SU-DHL-6 (cell line): Measurements from ENCODE around the gene DNAJC15.

Experiments used
- H2AFZ ChIP-seq: fragments of 200-600 bp; sonication (generic); 2 replicates; pipeline ENCODE4 v1.6.1; 2014; ENCODE audit warnings: low read depth, mild to moderate bottlenecking, moderate library complexity, mixed read lengths, antibody characterized with exemption, low read length; ENCODE audit not compliant: severe bottlenecking
- H3F3A ChIP-seq: fragments of 200-600 bp; shearing (Covaris generic); 2 replicates; pipeline ENCODE4 v1.6.0; 2016; ENCODE audit warnings: antibody characterized with exemption, mild to moderate bottlenecking; ENCODE audit not compliant: insufficient read depth
- H3K27ac ChIP-seq: fragments of 200-600 bp; sonication (generic); 2 replicates; pipeline ENCODE4 v1.5.1; 2016; ENCODE audit warnings: low read depth, mild to moderate bottlenecking, low read length, moderate library complexity, mixed read lengths
- H3K27me3 ChIP-seq: fragments of 200-600 bp; sonication (generic), shearing (Covaris generic); 2 replicates; pipeline ENCODE4 v1.6.0; 2014; ENCODE audit warnings: mild to moderate bottlenecking, low read length
- H3K36me3 ChIP-seq: fragments of 200-600 bp; sonication (generic); 2 replicates; pipeline ENCODE4 v1.6.1; 2014; ENCODE audit warnings: mild to moderate bottlenecking, low read length, mixed read lengths
- H3K4me2 ChIP-seq: fragments of 300-600, 200-600 bp; shearing (Covaris generic), sonication (generic); 2 replicates; pipeline ENCODE4 v1.6.0; 2014; ENCODE audit warnings: low read length, low read depth, mild to moderate bottlenecking; ENCODE audit not compliant: poor library complexity, severe bottlenecking
- H3K4me3 ChIP-seq: fragments of 200-600 bp; sonication (generic); 2 replicates; pipeline ENCODE4 v1.5.1; 2014; ENCODE audit warnings: antibody characterized with exemption, low read length, mild to moderate bottlenecking, mixed read lengths; ENCODE audit not compliant: insufficient read depth, poor library complexity, severe bottlenecking
- H3K79me2 ChIP-seq: fragments of 200-600 bp; sonication (generic); 2 replicates; pipeline ENCODE4 v1.6.1; 2014; ENCODE audit warnings: mild to moderate bottlenecking, low read length, moderate library complexity; ENCODE audit not compliant: insufficient read depth
- H3K9ac ChIP-seq: fragments of 200-600 bp; sonication (generic); 2 replicates; pipeline ENCODE4 v1.7.0; 2014; ENCODE audit warnings: mild to moderate bottlenecking, low read length
- H3K9me2 ChIP-seq: fragments of 200-600 bp; sonication (generic); replicated peaks from 2 replicates; pipeline ENCODE4 v1.6.1; 2014; ENCODE audit warnings: low read length; ENCODE audit not compliant: insufficient read depth
- H3K9me3 ChIP-seq: fragments of 200-600 bp; sonication (generic); 2 replicates; pipeline ENCODE4 v1.6.1; 2014; ENCODE audit warnings: low read length, mixed read lengths; ENCODE audit not compliant: insufficient read depth
- H4K20me1 ChIP-seq: fragments of 200-600 bp; sonication (generic); 2 replicates; pipeline ENCODE4 v1.6.1; 2014; ENCODE audit warnings: low read depth, mild to moderate bottlenecking, antibody characterized with exemption, low read length, moderate library complexity, mixed read lengths
- CTCF ChIP-seq: fragments of 200-600 bp; sonication (generic); IDR thresholded peaks from one replicate; pipeline ENCODE4 v1.5.1; 2017; ENCODE audit warnings: antibody characterized with exemption, mild to moderate bottlenecking, low read length, moderate library complexity; ENCODE audit not compliant: insufficient read depth, poor library complexity, severe bottlenecking
- EZH2phosphoT487 ChIP-seq: fragments of 200-600 bp; sonication (generic), shearing (Covaris generic); conservative IDR thresholded peaks from 2 replicates; pipeline ENCODE4 v1.6.1; 2018; ENCODE audit warnings: mild to moderate bottlenecking, antibody characterized with exemption, low read length, moderate library complexity, mixed read lengths

Gene DNAJC15

GRCh38 chr13:43115141-43115540 is 91.8 kb downstream of the DNAJC15 start:
- H3K36me3 ChIP-seq = no peaks in the 10 kb centered on the region
- H4K20me1 ChIP-seq = no peaks in the 10 kb centered on the region
- no peaks in the 10 kb centered on the region for H3K27me3 ChIP-seq
- H3K9ac ChIP-seq = no peak overlapping the region
- TF ChIP-seq EZH2phosphoT487 (no peak), CTCF (no peak)
- H3K9me3 ChIP-seq = no peaks in the 10 kb centered on the region
- H2AFZ ChIP-seq = no peak overlapping the region
- no peaks in the 10 kb centered on the region for H3K9me2 ChIP-seq
- no peaks in the 10 kb centered on the region for H3F3A ChIP-seq
- H3K79me2 ChIP-seq = no peaks in the 10 kb centered on the region
- H3K27ac ChIP-seq = no peak overlapping the region
- H3K4me3 ChIP-seq = no peak overlapping the region
- no peak overlapping the region for H3K4me2 ChIP-seq

- no peak overlapping the region for H3K27ac ChIP-seq
- no peak overlapping the region for H3K9ac ChIP-seq
- no peaks in the 10 kb centered on the region for H3K79me2 ChIP-seq
- no peak overlapping the region for H2AFZ ChIP-seq
- no peaks in the 10 kb centered on the region for H3K36me3 ChIP-seq
- no peaks in the 10 kb centered on the region for H3F3A ChIP-seq
- H3K27me3 ChIP-seq = no peaks in the 10 kb centered on the region
- H3K9me3 ChIP-seq = no peaks in the 10 kb centered on the region
- no peak for TF ChIP-seq CTCF
- TF ChIP-seq EZH2phosphoT487 = no peak
- H3K4me3 ChIP-seq = no peak overlapping the region
- no peak overlapping the region for H3K4me2 ChIP-seq
- H4K20me1 ChIP-seq = no peaks in the 10 kb centered on the region
- no peaks in the 10 kb centered on the region for H3K9me2 ChIP-seq
Observed at GRCh38 chr13:43116242-43116641, 92.9 kb downstream of the DNAJC15 start.

GRCh38 chr13:43118521-43118920 is 95.1 kb downstream of the DNAJC15 start:
- H3K27me3 ChIP-seq = no peaks in the 10 kb centered on the region
- H3F3A ChIP-seq = no peaks in the 10 kb centered on the region
- no peak overlapping the region for H3K9ac ChIP-seq
- H3K27ac ChIP-seq = no peak overlapping the region
- no peaks in the 10 kb centered on the region for H3K9me3 ChIP-seq
- H3K9me2 ChIP-seq = no peaks in the 10 kb centered on the region
- H3K36me3 ChIP-seq = no peaks in the 10 kb centered on the region
- H3K79me2 ChIP-seq = no peaks in the 10 kb centered on the region
- no peaks in the 10 kb centered on the region for H4K20me1 ChIP-seq
- TF ChIP-seq EZH2phosphoT487 = no peak
- no peak for TF ChIP-seq CTCF
- H3K4me3 ChIP-seq = no peak overlapping the region
- H3K4me2 ChIP-seq = no peak overlapping the region
- no peak overlapping the region for H2AFZ ChIP-seq

- H3K9me3 ChIP-seq = no peaks in the 10 kb centered on the region
- H3K4me2 ChIP-seq = no peak overlapping the region
- H3K36me3 ChIP-seq = no peaks in the 10 kb centered on the region
- H3K79me2 ChIP-seq = no peaks in the 10 kb centered on the region
- H4K20me1 ChIP-seq = no peaks in the 10 kb centered on the region
- H3K9me2 ChIP-seq = no peaks in the 10 kb centered on the region
- no peak overlapping the region for H3K4me3 ChIP-seq
- TF ChIP-seq EZH2phosphoT487 (no peak), CTCF (no peak)
- H3K9ac ChIP-seq = no peak overlapping the region
- H3F3A ChIP-seq = no peaks in the 10 kb centered on the region
- no peak overlapping the region for H2AFZ ChIP-seq
- no peaks in the 10 kb centered on the region for H3K27me3 ChIP-seq
- no peak overlapping the region for H3K27ac ChIP-seq
Observed at GRCh38 chr13:43119206-43119605, 95.8 kb downstream of the DNAJC15 start.
